B cell (primary cell): ENCODE results near the gene PCGF5. TPM values are rescaled to one million over a fixed set of nuclear protein-coding genes. Genes with fewer than 3 reads are reported as not detected.
A peak's percentile ranks its signal among the peaks of the same experiment; 100 is the strongest.

Experiments used
- ATAC-seq: fragments of 200-7000 bp; cut with Tn5 transposase; one replicate; pipeline ENCODE4 v1.10.0; 2021; ENCODE audit warnings: low read depth, mild to moderate bottlenecking, moderate number of reproducible peaks, moderate library complexity
- CTCF ChIA-PET: fragments of 350-600 bp; sonication (Branson Sonifier 250); formaldehyde crosslinking; loops from one replicate; lab custom pipeline; 2021; ENCODE audit warnings: antibody characterized with exemption, inconsistent platforms; lab: Charles Lee
- POLR2A ChIA-PET: fragments of 350-600 bp; sonication (Branson Sonifier 250); formaldehyde crosslinking; loops from one replicate; lab custom pipeline; 2021; ENCODE audit warnings: antibody characterized with exemption; lab: Charles Lee
- DNase-seq: peaks from one replicate; pipeline ENCODE4 v3.0.0; 2013
- H2AFZ ChIP-seq: 2 replicates; pipeline ENCODE4 v1.6.1; 2012; ENCODE audit warnings: mild to moderate bottlenecking, low read depth, low read length; ENCODE audit not compliant: insufficient read depth, poor library complexity, severe bottlenecking
- H3K27ac ChIP-seq, 2 donors: 1 replicate in 1 of 2; 2 replicates in 1 of 2; pipeline ENCODE4 v1.5.1; 2012 to 2013; ENCODE audit warnings: low read length in 2 of 2, mild to moderate bottlenecking in 2 of 2, moderate library complexity in 1 of 2
- H3K27me3 ChIP-seq, 4 experiments: fragments of 200-600 bp in 1 of 4; sonication (generic) in 1 of 4; replicated peaks in 1 of 4; 1 replicate in 2 of 4; 2 replicates in 2 of 4; pipeline versions ENCODE4 v1.6.1 to v1.7.0; 2013 to 2016; ENCODE audit warnings: low read length in 3 of 4, mild to moderate bottlenecking in 2 of 4, mixed read lengths in 1 of 4, moderate library complexity in 1 of 4; ENCODE audit not compliant: insufficient read depth in 4 of 4, control insufficient read depth in 3 of 4; ENCODE audit errors: control extremely low read depth in 1 of 4
- H3K36me3 ChIP-seq, 2 experiments: replicated peaks in 1 of 2; 1 replicate in 1 of 2; 2 replicates in 1 of 2; pipeline versions ENCODE4 v1.6.1 to v1.7.1; 2013; ENCODE audit warnings: low read length in 1 of 2; ENCODE audit not compliant: insufficient read depth in 2 of 2, control insufficient read depth in 1 of 2; ENCODE audit errors: control extremely low read depth in 1 of 2, extremely low read depth in 1 of 2
- H3K4me1 ChIP-seq, 2 donors: fragments of 200-600 bp in 1 of 2; sonication (generic) in 1 of 2; 1 replicate in 1 of 2; 2 replicates in 1 of 2; pipeline versions ENCODE4 v1.5.1 to v1.6.1; 2013 to 2017; ENCODE audit warnings: low read length in 2 of 2; ENCODE audit not compliant: control insufficient read depth in 2 of 2, insufficient read depth in 2 of 2
- H3K4me2 ChIP-seq: replicated peaks from 2 replicates; pipeline ENCODE3; 2012; ENCODE audit warnings: mild to moderate bottlenecking, low read depth, low read length; ENCODE audit not compliant: poor library complexity, severe bottlenecking
- H3K4me3 ChIP-seq, 5 experiments: fragments of 200-600 bp in 1 of 5; sonication (generic) in 1 of 5; 1 replicate in 3 of 5; 2 replicates in 2 of 5; pipeline versions ENCODE4 v1.5.1 to v1.7.0; 2011 to 2016; ENCODE audit warnings: low read length in 4 of 5, mild to moderate bottlenecking in 4 of 5, low read depth in 2 of 5, control low read depth in 1 of 5, moderate library complexity in 1 of 5; ENCODE audit not compliant: insufficient read depth in 1 of 5; ENCODE audit errors: control extremely low read depth in 1 of 5, extremely low read depth in 1 of 5
- H3K79me2 ChIP-seq: fragments of 200-600 bp; sonication (generic); one replicate; pipeline ENCODE4 v1.6.0; 2016; ENCODE audit warnings: low read length; ENCODE audit not compliant: control insufficient read depth, insufficient read depth
- H3K9ac ChIP-seq: fragments of 200-600 bp; sonication (generic); 2 replicates; pipeline ENCODE4 v1.6.1; 2017; ENCODE audit warnings: mild to moderate bottlenecking, low read length, moderate library complexity
- H3K9me3 ChIP-seq, 3 donors: one replicate each; pipeline versions ENCODE4 v1.6.1 to v1.7.1; 2013; ENCODE audit warnings: low read length in 2 of 3; ENCODE audit not compliant: control insufficient read depth in 2 of 3, insufficient read depth in 1 of 3; ENCODE audit errors: control extremely low read depth in 1 of 3
- H4K20me1 ChIP-seq: 2 replicates; pipeline ENCODE4 v1.6.0; 2012; ENCODE audit warnings: mild to moderate bottlenecking, low read length; ENCODE audit not compliant: insufficient read depth, control insufficient read depth, poor library complexity, severe bottlenecking
- H3K27ac Mint-ChIP-seq: one replicate; pipeline ENCODE4 v1.8.0; 2021; ENCODE audit warnings: mixed read lengths
- H3K27me3 Mint-ChIP-seq: one replicate; pipeline ENCODE4 v1.8.0; 2021; ENCODE audit warnings: mixed read lengths
- H3K4me1 Mint-ChIP-seq: one replicate; pipeline ENCODE4 v1.8.0; 2021; ENCODE audit warnings: mixed read lengths
- H3K4me3 Mint-ChIP-seq: one replicate; pipeline ENCODE4 v1.8.0; 2021; ENCODE audit warnings: mixed read lengths
- H3K9me3 Mint-ChIP-seq: one replicate; pipeline ENCODE4 v1.8.0; 2022; ENCODE audit warnings: mixed read lengths; ENCODE audit not compliant: insufficient read depth
- EZH2 ChIP-seq: IDR thresholded peaks from 2 replicates; pipeline ENCODE4 v1.6.1; 2012; ENCODE audit warnings: borderline replicate concordance, low read depth, mild to moderate bottlenecking, moderate library complexity, low read length; ENCODE audit not compliant: insufficient read depth, poor library complexity, severe bottlenecking
- WGBS: methylation state at CpG from one replicate; pipeline ENCODE4 v1.1.5; 2013; ENCODE audit warnings: missing lambda C conversion rate; ENCODE audit not compliant: insufficient coverage; 5-methylcytosine and 5-hydroxymethylcytosine counted together
- intact Hi-C: fragments of 100-400 bp; cut with micrococcal nuclease; formaldehyde crosslinking; loops from one replicate; pipeline ENCODE4 v1.10.0; 2022
- polyA plus RNA-seq: library from polyadenylated mRNA; depleted of rRNA; stranded (reverse); fragments of >200 nt; gene quantifications from 2 replicates; pipeline ENCODE4 v1.2.3, GENCODE V29; 2012
- total RNA-seq, 2 donors: library from RNA; stranded (reverse); fragments of 120-200 nt in 1 of 2; gene quantifications; 1 replicate in 1 of 2; 2 replicates in 1 of 2; pipeline versions ENCODE4 v1.2.3 to v1.2.4, GENCODE V29; 2013 to 2022
- TF ChIP-seq, protein P1 (sequence below): fragments of 200-600 bp; IDR thresholded peaks from one replicate; pipeline ENCODE4 v1.8.0; 2022; ENCODE audit warnings: antibody characterized with exemption, mild to moderate bottlenecking

PCGF5 gene
- total and polyA plus RNA-seq, 2 donors (not counting 1 experiment from before 2014, with no cell fraction given), result 37.6 to 102 TPM

GRCh38 chr10:91171485-91171884 lies 49.0 kb upstream of the PCGF5 start:
- no peak overlapping the region for H3K27ac ChIP-seq
- H3K36me3 ChIP-seq, result peaks cover 0 to 4% of the 10 kb centered on the region in 2 experiments
- ATAC-seq (no peak), DNase-seq (no peak)
- peaks cover 54% of the 10 kb centered on the region for H4K20me1 ChIP-seq
- peak overlapping the region; percentile 3 for H3K27ac Mint-ChIP-seq
- no peak overlapping the region for H3K4me3 ChIP-seq
- no peak overlapping the region for H3K9ac ChIP-seq
- intact Hi-C loops, result loop anchor here (2.0 kb wide), 1 partner anchor 19 kb away; no protein-coding TSS in a partner anchor
- H3K9me3 Mint-ChIP-seq, result peaks cover 6% of the 10 kb centered on the region
- WGBS, result 93% methylated on average over 2 of the region's 3 CpGs
- H3K79me2 ChIP-seq, result peaks cover 88% of the 10 kb centered on the region
- H3K4me1 Mint-ChIP-seq, result peaks cover 58% of the 10 kb centered on the region
- H2AFZ ChIP-seq, result no peak overlapping the region
- ChIA-PET POLR2A (no interaction called here), CTCF (interaction anchor here (1.0 to 1.9 kb wide), 3 partner anchors 12 to 79 kb away, joined by 3 to 6 read pairs (median 3); no protein-coding TSS in a partner anchor)
- H3K9me3 ChIP-seq, result peaks cover 0 to 5% (median 1%) of the 10 kb centered on the region in 3 donors
- no peak overlapping the region for H3K4me2 ChIP-seq
- no peaks in the 10 kb centered on the region for H3K27me3 Mint-ChIP-seq
- no peaks in the 10 kb centered on the region for H3K27me3 ChIP-seq
- H3K4me3 Mint-ChIP-seq, result no peak overlapping the region
- no peak for TF ChIP-seq EZH2
- TF ChIP-seq, protein P1, sequence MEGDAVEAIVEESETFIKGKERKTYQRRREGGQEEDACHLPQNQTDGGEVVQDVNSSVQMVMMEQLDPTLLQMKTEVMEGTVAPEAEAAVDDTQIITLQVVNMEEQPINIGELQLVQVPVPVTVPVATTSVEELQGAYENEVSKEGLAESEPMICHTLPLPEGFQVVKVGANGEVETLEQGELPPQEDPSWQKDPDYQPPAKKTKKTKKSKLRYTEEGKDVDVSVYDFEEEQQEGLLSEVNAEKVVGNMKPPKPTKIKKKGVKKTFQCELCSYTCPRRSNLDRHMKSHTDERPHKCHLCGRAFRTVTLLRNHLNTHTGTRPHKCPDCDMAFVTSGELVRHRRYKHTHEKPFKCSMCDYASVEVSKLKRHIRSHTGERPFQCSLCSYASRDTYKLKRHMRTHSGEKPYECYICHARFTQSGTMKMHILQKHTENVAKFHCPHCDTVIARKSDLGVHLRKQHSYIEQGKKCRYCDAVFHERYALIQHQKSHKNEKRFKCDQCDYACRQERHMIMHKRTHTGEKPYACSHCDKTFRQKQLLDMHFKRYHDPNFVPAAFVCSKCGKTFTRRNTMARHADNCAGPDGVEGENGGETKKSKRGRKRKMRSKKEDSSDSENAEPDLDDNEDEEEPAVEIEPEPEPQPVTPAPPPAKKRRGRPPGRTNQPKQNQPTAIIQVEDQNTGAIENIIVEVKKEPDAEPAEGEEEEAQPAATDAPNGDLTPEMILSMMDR, result no peak
- no peaks in the 10 kb centered on the region for H3K4me1 ChIP-seq

- H3K9ac ChIP-seq, result no peak overlapping the region
- peaks cover 0 to 7% (median 1%) of the 10 kb centered on the region in 3 donors for H3K9me3 ChIP-seq
- peaks cover 83% of the 10 kb centered on the region for H3K79me2 ChIP-seq
- peaks cover 6% of the 10 kb centered on the region for H3K9me3 Mint-ChIP-seq
- H3K27me3 ChIP-seq, result no peaks in the 10 kb centered on the region
- ChIA-PET CTCF (interaction anchor here (1.0 to 1.9 kb wide), 3 partner anchors 11 to 78 kb away, joined by 3 to 6 read pairs (median 3); no protein-coding TSS in a partner anchor), POLR2A (no interaction called here)
- TF ChIP-seq, protein P1, result no peak
- TF ChIP-seq EZH2, result no peak
- no peak overlapping the region for H3K27ac ChIP-seq
- no peaks in the 10 kb centered on the region for H3K27me3 Mint-ChIP-seq
- intact Hi-C loops, result no loop called here
- peaks cover 53% of the 10 kb centered on the region for H3K4me1 Mint-ChIP-seq
- peak overlapping the region; percentile 38 for H3K27ac Mint-ChIP-seq
- no peak overlapping the region for H3K4me3 ChIP-seq
- H3K36me3 ChIP-seq, result peaks cover 0 to 4% of the 10 kb centered on the region in 2 experiments
- WGBS, result no CpG with 5 or more reads among the region's 2 CpGs
- DNase-seq (no peak), ATAC-seq (no peak)
- no peak overlapping the region for H3K4me2 ChIP-seq
- no peak overlapping the region for H3K4me3 Mint-ChIP-seq
- H4K20me1 ChIP-seq, result peaks cover 48% of the 10 kb centered on the region
- H2AFZ ChIP-seq, result no peak overlapping the region
- H3K4me1 ChIP-seq, result no peaks in the 10 kb centered on the region
Measured at GRCh38 chr10:91172348-91172747, 48.1 kb upstream of the PCGF5 start.
